PC-9 (cell line): ENCODE results near the gene SKI. TPM values are rescaled to one million over a fixed set of nuclear protein-coding genes. Genes with fewer than 3 reads are reported as not detected.

Experiments
- BruUV-seq: library from RNA; stranded (reverse); fragments of 400-500 nt; replicated peaks from 2 replicates; lab custom pipeline; 2021; lab: Mats Ljungman, UMichigan
- CTCF ChIA-PET: fragments of 300-600 bp; sonication (Branson Sonifier 250); formaldehyde crosslinking; loops from one replicate; lab custom pipeline; 2022; ENCODE audit warnings: antibody characterized with exemption; lab: Charles Lee
- POLR2A ChIA-PET: fragments of 300-600 bp; sonication (Branson Sonifier 250); formaldehyde crosslinking; loops from one replicate; lab custom pipeline; 2022; ENCODE audit warnings: antibody characterized with exemption; ENCODE audit not compliant: unreplicated experiment; lab: Charles Lee
- DNase-seq, 2 experiments: peaks; one replicate each; pipeline versions ENCODE4 v3.0.0 to v3.0.0-alpha.2; 2015 to 2022; ENCODE audit warnings: mixed read lengths in 1 of 2
- H2AFZ ChIP-seq: fragments of 200-600 bp; sonication (generic); 2 replicates; pipeline ENCODE4 v1.8.1; 2017; ENCODE audit warnings: antibody characterized with exemption
- H3F3A ChIP-seq: fragments of 200-600 bp; sonication (generic); 2 replicates; pipeline ENCODE4 v1.8.1; 2017; ENCODE audit warnings: antibody characterized with exemption, mild to moderate bottlenecking, low read depth; ENCODE audit not compliant: insufficient read depth
- H3K27ac ChIP-seq: fragments of 200-600 bp; sonication (generic); 2 replicates; pipeline ENCODE4 v1.6.1; 2016; ENCODE audit warnings: mixed run types
- H3K27me3 ChIP-seq: fragments of 200-600 bp; sonication (generic); 2 replicates; pipeline ENCODE4 v1.6.1; 2016; ENCODE audit warnings: low read depth, mixed run types; ENCODE audit not compliant: insufficient read depth
- H3K36me3 ChIP-seq: fragments of 200-600 bp; sonication (generic); 2 replicates; pipeline ENCODE4 v1.6.1; 2016; ENCODE audit warnings: low read depth, mixed run types
- H3K4me1 ChIP-seq: fragments of 200-600 bp; sonication (generic); replicated peaks from 2 replicates; pipeline ENCODE4 v1.6.1; 2016; ENCODE audit warnings: mixed run types; ENCODE audit not compliant: insufficient read depth
- H3K4me2 ChIP-seq: fragments of 200-600 bp; sonication (generic); 2 replicates; pipeline ENCODE4 v1.6.1; 2017; ENCODE audit warnings: mixed run types
- H3K4me3 ChIP-seq: fragments of 200-600 bp; sonication (generic); 2 replicates; pipeline ENCODE4 v1.6.1; 2016; ENCODE audit warnings: mixed run types
- H3K79me2 ChIP-seq: fragments of 200-600 bp; sonication (generic); 2 replicates; pipeline ENCODE4 v1.6.1; 2017; ENCODE audit warnings: low read depth, mixed run types
- H3K9me2 ChIP-seq: fragments of 200-600 bp; sonication (generic); 2 replicates; pipeline ENCODE4 v1.8.1; 2017; ENCODE audit warnings: mild to moderate bottlenecking; ENCODE audit not compliant: insufficient read depth
- H3K9me3 ChIP-seq: fragments of 200-600 bp; sonication (generic); 2 replicates; pipeline ENCODE4 v1.8.1; 2016; ENCODE audit warnings: low read depth; ENCODE audit not compliant: insufficient read depth
- H4K20me1 ChIP-seq: fragments of 200-600 bp; sonication (generic); 2 replicates; pipeline ENCODE4 v1.8.1; 2017; ENCODE audit not compliant: insufficient read depth
- CTCF ChIP-seq: fragments of 200-600 bp; sonication (generic); conservative IDR thresholded peaks from 2 replicates; pipeline ENCODE4 v1.6.1; 2017; ENCODE audit warnings: mixed run types, antibody characterized with exemption, mild to moderate bottlenecking, moderate library complexity
- EZH2 ChIP-seq: fragments of 200-600 bp; sonication (generic); IDR thresholded peaks from 2 replicates; pipeline ENCODE4 v1.8.0; 2017; ENCODE audit warnings: antibody characterized with exemption, low read depth
- intact Hi-C: fragments of 100-400 bp; cut with micrococcal nuclease; formaldehyde crosslinking; loops from one replicate; pipeline ENCODE4 v1.10.0; 2022; ENCODE audit not compliant: unreplicated experiment
- total RNA-seq: library from RNA; stranded (reverse); gene quantifications from 2 replicates; pipeline ENCODE4 v1.2.3, GENCODE V29; 2021

SKI gene
- total RNA-seq, 1 experiment from 2014 or later = 36.2 TPM

GRCh38 chr1:2342384-2343022 lies 114.4 kb downstream of the SKI start:
- DNase-seq = no peak
- Histone ChIP-seq H3F3A (no peaks in the 10 kb centered on the region), H3K9me3 (no peaks in the 10 kb centered on the region), H3K36me3 (no peaks in the 10 kb centered on the region), H3K4me3 (no peak overlapping the region), H3K27ac (no peak overlapping the region), H3K4me1 (no peaks in the 10 kb centered on the region), H4K20me1 (no peaks in the 10 kb centered on the region; the same call in 1 of the 2 replicates), H3K4me2 (no peak overlapping the region), H2AFZ (no peak overlapping the region), H3K9me2 (no peaks in the 10 kb centered on the region), H3K79me2 (no peaks in the 10 kb centered on the region), H3K27me3 (peaks cover 15% of the 10 kb centered on the region; the same call in 1 of the 2 replicates)
- ChIA-PET POLR2A (no interaction called here), CTCF (no interaction called here)
- BruUV-seq = no TSS peak
- TF ChIP-seq CTCF (no peak), EZH2 (no peak)
- intact Hi-C loops = no loop called here

- DNase-seq = no peak
- Histone ChIP-seq H3K4me2 (no peak overlapping the region), H3F3A (no peaks in the 10 kb centered on the region), H3K9me2 (no peaks in the 10 kb centered on the region), H3K79me2 (no peaks in the 10 kb centered on the region), H3K27ac (no peak overlapping the region), H3K36me3 (no peaks in the 10 kb centered on the region), H4K20me1 (no peaks in the 10 kb centered on the region; the same call in 1 of the 2 replicates), H3K27me3 (peaks cover 8% of the 10 kb centered on the region; the same call in 1 of the 2 replicates), H3K4me1 (no peaks in the 10 kb centered on the region), H3K4me3 (no peak overlapping the region), H3K9me3 (no peaks in the 10 kb centered on the region), H2AFZ (no peak overlapping the region)
- TF ChIP-seq EZH2 (no peak), CTCF (no peak)
- ChIA-PET POLR2A (no interaction called here), CTCF (no interaction called here)
- no TSS peak for BruUV-seq
- intact Hi-C loops = no loop called here
These were observed 115.2 kb downstream of the SKI start for GRCh38 chr1:2343023-2343935.

DNA sequence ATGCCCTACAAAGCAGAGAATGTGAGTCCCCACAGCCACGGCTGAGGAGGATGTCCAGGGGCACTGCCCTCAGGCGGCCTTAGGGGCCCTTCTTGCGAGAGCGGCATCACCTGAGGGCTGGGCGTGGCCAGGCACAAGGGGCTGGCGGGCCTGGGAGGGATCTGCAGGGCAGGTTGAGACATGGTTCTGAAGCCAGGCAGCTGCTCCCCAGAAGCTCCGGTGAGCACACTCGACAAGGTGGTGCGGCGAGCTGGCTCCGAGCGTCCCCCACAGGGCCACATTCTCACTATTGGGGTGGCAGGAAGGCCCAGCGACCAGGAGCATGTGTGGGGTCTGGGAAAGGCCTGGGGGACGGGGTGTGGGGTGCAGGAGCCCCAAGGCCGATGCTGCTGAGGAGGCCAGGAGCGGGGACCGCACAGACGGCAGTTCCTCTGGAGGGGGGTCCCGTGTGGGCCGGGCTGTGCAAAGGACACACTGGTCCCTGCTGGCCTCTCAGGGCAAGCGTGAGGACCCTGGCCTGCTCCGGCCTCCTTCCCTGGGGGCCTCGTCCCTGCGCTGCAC lies 116.1 kb downstream of the SKI start:
- Histone ChIP-seq H3K9me3 (no peaks in the 10 kb centered on the region), H3K4me3 (no peak overlapping the region), H3K27ac (no peak overlapping the region), H3K36me3 (no peaks in the 10 kb centered on the region), H3K27me3 (no peaks in the 10 kb centered on the region), H3K79me2 (no peaks in the 10 kb centered on the region), H3K4me1 (no peaks in the 10 kb centered on the region), H2AFZ (no peak overlapping the region), H3K9me2 (no peaks in the 10 kb centered on the region), H3K4me2 (no peak overlapping the region), H3F3A (no peaks in the 10 kb centered on the region), H4K20me1 (no peaks in the 10 kb centered on the region; the same call in 1 of the 2 replicates)
- no TSS peak for BruUV-seq
- ChIA-PET CTCF (no interaction called here), POLR2A (no interaction called here)
- no peak for TF ChIP-seq EZH2
- intact Hi-C loops = no loop called here
- no peak for DNase-seq
